Measurements from ENCODE around the gene HEPHL1. TPM values are rescaled to one million over a fixed set of nuclear protein-coding genes. Genes with fewer than 3 reads are reported as not detected.
"Not testable (repeated sequence)": the region's sequence is repeated elsewhere in the genome, so short reads cannot be mapped to it uniquely, and the experiment has no call there.

HEPHL1 gene
- total RNA-seq, 1 donor from 2014 or later, result 4.9 TPM

- DNase-seq, result peak; percentile 24
Measured at GRCh38 chr11:94150704-94151685, 129.8 kb downstream of the HEPHL1 start.

- no peak for DNase-seq
Measured at GRCh38 chr11:94151903-94152677, 130.9 kb downstream of the HEPHL1 start.

- no peak for DNase-seq
Measured at GRCh38 chr11:94152678-94153065, 131.5 kb downstream of the HEPHL1 start.

- DNase-seq, result no peak
Measured at GRCh38 chr11:94153320-94153719, 132.2 kb downstream of the HEPHL1 start.

- no peak for DNase-seq
Measured at GRCh38 chr11:94154095-94154856, 133.1 kb downstream of the HEPHL1 start.

GRCh38 chr11:94157339-94157738 is 136.2 kb downstream of the HEPHL1 start:
- DNase-seq, result not testable (repeated sequence)

Small RNA genes lying within 50 kb of the gene (small RNA-seq; reads per million reads assigned to genes)
- gene AP002795.1 (ENCODE audit: low replicate concordance), result not detected

Other genes starting within 250 kb of the HEPHL1 start
- 32.4 TPM for gene MED17, start 237.1 kb upstream of the HEPHL1 start, total RNA-seq
- 0.39 TPM for gene VSTM5, start 170.7 kb upstream of the HEPHL1 start, total RNA-seq
- gene PANX1, start 107.5 kb downstream of the HEPHL1 start, total RNA-seq, result 38.8 TPM